GM19099 (cell line): Measurements from ENCODE around the gene PTPRG.

Experiments
- POLR2A ChIP-seq: IDR thresholded peaks from 3 replicates; pipeline ENCODE4 v1.6.1; 2011; ENCODE audit warnings: low read depth; ENCODE audit not compliant: insufficient read length; ENCODE audit errors: extremely low read depth

PTPRG gene

DNA sequence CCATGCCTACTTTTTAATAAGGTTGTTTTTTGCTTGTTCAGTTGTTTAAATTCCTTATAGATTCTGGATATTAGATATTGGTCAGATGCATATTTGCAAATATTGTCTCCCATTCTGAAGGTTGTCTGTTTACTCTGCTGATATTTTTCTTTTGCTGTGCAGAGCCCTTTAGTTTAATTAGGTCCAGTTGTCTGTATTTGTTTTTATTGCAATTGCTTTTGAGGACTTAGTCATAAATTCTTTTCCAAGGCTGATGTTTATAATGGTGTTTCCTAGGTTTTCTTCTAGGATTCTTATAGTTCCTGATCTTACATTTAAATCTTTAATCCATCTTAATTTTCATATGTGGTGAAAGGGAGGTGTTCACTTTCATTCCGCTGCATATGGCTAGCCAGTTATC, 77.4 kb downstream of the PTPRG start:
- TF ChIP-seq POLR2A = no peak

DNA sequence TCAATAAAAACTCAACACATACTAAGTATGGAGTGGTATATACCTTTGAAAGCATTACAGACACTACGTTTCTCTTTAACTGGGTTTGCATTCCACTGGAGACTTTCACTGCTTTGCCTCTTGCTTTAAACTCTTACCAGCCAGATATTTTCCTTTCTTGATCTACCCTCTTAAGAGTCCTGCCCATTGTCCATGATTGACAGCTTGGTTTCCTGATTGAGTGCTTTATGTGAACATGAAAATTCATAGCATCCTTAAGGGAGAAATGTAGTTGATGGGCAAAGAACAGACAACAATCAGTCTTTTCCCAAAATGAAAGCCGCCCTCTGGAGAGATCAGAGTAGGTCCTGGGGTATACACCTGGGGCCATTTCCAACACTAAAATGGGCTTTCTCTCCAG, 78.6 kb downstream of the PTPRG start:
- no peak for TF ChIP-seq POLR2A

DNA sequence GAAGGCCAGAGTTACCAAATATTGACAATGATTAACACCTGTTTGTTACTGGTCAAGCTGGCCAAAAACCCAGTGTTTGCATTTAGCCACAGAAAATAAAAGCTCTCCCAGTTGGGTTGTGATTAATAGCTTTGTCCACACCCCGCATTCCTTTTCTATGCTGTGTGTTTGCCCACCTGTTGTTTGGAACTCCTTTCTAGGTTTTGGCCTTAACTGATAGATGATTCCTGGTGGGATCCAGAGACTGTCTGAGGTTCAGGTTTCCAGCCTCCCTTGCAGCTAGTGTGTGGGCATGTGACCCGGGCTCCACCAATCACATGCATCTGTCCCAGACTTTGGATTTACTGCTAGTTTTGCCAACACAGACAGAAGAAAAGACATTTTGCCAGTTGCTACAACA, 83.8 kb downstream of the PTPRG start:
- no peak for TF ChIP-seq POLR2A

DNA sequence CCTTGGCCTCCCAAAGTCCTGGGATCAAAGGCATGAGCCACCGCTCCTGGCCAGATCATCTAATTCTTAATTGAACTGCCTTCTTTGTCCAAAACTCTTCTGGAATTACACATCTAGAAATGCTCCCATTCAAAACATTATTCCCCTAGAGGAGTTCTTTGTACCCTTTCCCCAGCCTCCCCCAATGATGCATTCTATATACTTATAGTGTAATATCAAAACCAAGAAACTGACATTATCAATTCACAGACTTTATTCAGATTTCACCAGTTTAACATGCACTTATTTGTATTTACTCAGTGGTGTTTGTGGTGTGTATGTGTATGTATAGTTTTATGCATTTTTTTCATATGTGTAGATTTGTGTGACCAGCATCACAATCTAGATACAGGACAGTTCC, 85.0 kb downstream of the PTPRG start:
- TF ChIP-seq POLR2A = no peak

DNA sequence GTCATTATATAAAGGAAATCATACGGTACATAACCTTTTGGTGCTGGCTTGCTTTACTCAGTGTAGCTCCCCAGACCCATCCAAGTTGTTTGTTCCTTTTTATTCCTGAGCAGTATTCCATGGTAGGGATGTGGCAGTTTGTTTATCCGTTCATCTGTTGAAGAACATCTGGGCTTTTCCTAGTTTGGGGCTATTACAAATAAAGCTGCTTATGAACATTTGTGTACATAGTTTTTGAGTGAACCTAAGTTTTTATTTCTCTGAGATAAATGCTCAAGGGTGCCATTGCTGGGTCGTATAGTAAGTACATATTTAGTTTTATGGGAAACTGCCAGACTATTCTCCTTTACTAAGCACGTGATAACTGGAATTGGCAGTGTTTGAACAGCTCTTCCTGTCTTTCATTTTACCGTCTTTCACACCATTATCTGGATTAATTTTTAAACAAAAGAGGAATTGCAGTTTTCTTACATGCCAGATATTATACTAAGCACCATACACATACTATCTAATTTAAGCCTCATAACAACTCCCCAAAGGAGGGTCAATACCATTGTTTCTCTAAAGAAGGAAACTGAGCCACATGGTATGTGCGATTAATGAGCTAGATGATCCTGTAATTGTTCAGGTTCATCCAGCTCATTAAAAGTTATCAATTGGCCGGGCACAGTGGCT, 85.6 kb downstream of the PTPRG start:
- no peak for TF ChIP-seq POLR2A

DNA sequence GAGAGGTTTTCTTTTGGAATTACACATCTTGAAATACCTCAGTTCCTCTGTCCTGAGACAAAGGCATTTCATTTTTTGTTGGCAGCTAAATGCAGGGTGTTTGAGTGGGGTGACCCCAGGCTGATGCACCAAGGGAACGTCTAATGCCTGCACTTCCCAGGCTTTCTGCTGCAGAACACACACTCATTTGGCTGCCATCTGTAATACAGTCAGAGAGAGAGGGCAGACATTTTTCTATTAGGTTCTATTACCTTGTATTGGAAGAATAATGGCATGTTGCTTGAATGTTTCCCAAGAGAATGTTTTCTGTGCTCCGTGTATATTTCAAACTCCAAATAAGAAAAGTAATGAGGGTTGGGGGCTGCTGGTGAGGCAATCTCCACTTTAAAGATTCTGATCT, 87.1 kb downstream of the PTPRG start:
- no peak for TF ChIP-seq POLR2A

DNA sequence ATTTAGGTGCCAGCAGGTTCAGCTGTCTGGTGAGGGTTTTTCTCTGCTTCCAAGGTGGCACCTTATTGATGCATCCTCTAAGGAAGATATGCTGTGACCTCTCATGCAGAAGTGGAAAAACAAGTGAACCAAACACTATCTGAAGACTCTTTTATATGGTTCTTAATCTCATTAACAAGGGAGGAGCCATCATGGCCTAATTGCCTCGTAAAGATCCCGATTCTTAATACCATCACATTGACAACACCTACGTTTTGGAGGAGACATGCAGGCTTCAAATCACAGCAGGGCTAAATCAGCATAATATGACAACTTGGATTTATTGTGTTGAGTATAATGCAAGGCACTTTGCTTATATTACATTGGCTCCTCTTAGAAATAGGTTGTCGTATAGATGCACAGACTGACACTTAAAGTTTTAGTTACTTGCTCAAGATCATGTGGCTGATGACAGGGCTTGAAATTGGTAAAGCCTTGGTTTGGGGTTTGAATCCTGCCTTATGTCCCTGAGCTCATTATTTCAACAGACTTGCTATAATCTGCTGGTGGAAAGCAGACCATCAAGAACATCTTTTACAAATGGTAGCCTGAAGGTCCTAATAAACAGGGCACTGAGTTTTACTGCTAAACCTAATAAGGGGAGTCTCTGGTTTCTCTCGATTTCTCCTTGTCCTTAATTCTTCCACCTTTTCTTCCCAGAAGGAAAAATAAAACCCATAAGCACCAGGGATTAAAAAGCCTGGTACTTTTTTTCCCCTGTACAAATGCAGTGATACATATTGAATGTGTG, 88.2 kb downstream of the PTPRG start:
- TF ChIP-seq POLR2A = no peak

DNA sequence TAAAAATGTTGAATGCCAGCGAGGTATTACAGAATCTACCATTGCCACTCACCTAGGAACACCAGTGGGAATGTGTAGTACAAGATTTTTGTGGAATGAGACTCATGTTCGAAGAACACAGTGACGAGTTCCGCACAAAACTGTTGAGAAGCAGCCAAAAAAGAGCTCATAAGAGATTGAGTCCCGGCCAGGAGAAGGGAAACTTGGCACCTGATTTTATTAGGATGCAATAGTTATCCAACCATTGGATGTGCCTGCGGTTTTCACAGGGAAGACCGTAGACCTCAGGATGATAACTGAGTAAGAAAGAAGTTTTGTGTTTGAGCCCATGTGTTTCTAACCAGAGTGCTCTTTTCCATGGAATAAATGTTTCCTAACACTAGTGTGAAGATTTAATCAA, 88.9 kb downstream of the PTPRG start:
- no peak for TF ChIP-seq POLR2A

DNA sequence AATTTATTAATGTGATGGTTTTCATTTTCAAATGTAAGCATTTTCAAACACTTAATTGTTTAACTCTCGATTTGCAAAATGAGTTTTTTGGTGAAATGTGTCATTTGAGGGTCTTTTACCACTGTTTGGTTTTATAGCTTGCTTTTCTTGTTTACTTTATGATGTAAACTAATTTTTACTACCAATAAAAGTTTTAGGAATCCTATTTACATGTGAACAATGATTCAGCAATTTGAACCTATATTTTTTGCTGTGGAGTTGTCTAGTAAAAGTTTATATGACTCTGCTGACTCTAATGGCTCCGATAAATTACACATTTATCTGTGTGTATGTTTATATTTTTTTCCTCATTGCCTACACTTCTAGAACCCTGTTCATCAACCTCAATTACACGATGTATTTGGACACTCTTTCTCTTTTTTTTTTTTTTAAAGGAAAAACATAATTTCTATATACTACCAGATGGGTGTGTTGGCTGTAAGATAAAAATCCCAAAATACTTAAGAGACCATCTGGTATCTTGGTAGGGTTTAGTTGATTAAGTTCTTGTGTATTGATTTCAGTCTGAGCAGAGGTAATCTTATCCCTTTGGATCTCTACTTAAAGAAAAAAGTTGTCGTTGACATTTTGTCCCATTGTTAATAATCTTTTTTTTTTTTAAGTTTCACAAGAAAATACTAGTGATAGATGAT, 89.5 kb downstream of the PTPRG start:
- no peak for TF ChIP-seq POLR2A

DNA sequence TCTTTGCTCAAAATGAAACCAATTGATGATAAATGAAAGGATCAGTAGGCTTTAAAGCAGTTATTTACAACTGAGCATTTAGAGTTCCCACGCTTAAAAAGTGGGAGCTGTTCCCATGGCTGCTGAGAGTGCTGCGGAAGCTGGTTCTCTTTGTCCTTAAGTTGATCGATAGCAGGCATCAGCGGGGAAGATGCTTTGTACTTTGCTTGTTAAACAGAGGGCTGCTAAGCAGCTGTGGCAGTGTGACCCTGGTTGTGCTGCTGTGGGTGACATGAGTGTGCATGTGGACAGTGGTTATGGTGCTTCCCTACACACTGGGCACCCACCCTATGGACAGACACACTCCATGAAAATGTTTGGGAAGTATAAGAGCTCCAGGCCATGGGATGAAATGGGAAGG, 96.3 kb downstream of the PTPRG start:
- TF ChIP-seq POLR2A = no peak

DNA sequence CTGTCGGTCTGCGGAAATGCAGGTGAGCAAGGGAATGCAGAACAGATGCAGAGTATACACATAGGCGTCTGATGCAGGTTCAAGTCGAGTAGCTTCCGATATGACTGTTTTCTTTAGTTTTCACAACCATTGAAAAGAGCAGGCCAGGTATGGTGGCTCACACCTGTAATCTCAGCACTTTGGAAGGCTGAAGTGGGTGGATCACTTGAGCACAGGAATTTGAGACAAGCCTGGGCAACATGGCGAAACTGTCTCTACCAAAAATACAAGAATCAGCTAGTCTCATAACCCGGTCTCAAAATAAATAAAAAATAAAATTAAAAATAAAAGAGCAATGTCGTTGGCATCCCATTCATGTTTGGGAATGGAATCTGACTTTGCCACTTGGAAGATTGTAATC, 101.5 kb downstream of the PTPRG start:
- no peak for TF ChIP-seq POLR2A

DNA sequence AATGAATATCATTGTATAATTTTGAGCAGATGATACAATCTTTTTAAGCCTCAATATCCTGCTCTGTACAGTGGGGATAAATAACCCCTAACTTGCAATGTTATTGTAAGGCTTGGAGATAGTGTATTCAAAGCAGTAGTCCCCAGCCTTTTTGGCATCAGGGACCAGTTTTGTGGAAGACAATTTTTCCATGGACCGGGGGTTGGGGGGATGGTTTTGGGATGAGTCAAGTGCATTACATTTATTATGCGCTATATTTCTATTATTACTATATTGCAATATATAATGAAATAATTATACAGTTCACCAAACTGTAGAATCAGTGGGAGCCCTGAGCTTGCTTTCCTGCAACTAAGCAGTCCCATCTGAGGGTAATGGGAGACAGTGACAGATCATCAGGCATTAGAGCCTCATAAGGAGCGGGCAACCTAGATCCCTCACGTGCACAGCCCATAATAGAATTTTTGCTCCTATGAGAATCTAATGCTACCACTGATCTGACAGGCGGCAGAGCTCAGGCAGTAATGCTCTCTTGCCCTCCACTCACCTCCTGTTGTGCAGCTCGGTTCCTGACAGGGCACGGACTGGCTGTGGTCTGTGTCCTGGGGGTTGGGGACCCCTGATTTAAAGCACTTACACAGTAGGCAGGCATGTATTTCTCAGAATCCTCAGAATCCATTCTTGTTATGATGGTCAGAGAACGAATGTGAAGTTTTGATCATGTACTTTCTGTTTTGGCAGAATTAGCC, 102.2 kb downstream of the PTPRG start:
- TF ChIP-seq POLR2A = no peak

DNA sequence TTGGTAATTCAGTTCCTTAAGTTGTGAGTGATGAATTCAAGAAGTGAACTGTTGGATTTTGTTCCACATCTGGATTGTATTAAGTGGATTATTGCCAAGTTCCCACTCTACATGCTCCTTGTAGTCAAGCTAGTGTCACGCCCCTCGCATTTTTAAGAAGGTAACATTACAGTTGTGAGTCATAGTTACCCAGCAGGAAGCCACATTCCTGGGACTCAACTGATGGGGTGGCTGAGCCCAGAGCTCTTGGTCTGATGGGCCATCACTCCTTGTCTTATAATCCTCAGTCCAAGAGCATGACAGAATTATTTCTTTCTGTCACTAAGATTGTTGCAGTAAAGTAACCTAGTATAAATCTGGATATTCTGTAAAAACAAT, 102.7 kb downstream of the PTPRG start:
- no peak for TF ChIP-seq POLR2A

DNA sequence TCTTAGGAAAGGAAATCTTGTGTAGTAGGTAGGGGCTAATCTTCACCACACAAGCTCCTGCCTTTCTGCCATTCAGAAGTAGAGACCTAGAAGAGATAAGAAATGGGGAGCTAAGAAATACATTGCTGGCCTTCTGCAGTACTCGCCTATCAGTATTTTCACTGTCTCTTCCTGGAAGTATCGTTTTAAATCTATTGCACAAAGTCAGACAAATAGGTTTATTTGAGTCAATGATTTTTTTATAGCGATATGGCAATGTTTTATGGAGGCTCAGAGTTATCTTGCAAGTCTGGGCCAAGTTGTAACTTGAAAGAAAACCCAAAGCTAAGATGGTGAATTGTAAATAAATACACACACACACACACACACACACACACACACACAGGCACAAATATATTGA, 103.8 kb downstream of the PTPRG start:
- TF ChIP-seq POLR2A = no peak

DNA sequence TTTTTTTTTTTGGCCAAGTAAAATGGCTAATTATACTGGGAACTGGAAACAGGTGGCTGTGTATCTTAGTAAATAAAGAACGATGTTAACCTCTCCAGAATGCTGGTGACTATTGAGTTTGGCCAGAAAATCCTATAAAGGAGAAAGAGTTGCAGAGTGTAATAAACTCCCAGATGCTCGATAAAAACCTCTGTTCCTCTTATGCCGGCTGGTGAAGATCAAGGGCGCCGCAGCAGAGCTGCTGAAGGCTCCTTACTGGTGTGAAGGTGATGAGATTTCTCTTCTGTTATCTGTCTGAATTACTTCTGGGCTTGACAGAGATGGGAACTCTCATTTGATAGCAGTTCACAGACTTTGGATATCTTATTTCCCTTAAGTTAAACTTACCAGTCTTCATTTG, 104.6 kb downstream of the PTPRG start:
- no peak for TF ChIP-seq POLR2A
